SIG-M5 treated with dmso at 0.1 percent for 504 hours (cell line): ENCODE measurements around the gene CLEC5A.
A peak's percentile ranks its signal among the peaks of the same experiment; 100 is the strongest.
"Not testable (repeated sequence)": the region's sequence is repeated elsewhere in the genome, so short reads cannot be mapped to it uniquely, and the experiment has no call there.

Experiments used
- DNase-seq: peaks from one replicate; lab custom pipeline; 2025; ENCODE audit not compliant: unreplicated experiment; lab: John Stamatoyannopoulos, UW

Gene CLEC5A

DNA sequence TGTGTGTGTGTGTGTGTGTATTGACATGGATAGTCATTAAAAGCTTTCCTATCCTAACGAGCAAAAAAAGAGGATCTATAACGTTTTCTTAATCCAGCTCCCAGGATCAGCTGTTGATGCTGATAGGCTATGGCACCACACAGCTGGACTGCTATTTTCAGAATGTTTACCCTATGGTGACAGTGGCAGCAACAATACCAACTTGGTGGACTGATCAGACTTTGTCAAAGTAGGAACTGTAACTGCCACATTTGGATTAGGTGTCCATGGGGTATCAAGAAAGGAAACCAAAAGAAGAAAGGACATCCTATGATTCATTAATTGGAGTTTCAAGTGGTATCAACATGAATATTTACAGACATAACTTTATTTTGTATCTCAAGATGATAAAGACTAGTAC is 2.7 kb upstream of the CLEC5A start:
- peak; percentile 46 for DNase-seq

DNA sequence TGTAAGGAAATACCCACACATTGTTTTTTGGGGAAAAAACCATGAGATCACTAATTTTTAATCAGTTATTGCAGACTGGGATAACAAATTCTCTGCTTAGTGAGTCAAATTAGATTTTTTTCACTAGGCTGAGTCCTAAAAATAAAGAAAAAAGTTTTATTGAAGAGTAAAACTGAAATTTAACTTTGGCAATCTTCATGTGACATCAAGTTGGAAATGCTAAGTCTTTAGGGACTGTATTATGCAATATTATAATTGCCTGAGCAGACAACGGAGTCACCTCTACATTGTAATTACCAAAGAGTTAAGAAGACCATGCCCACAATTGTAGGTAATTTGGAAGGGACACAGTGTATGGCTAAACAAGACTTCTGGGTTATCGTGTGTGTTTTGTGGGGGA is 2.2 kb upstream of the CLEC5A start:
- peak; percentile 14 for DNase-seq

DNA sequence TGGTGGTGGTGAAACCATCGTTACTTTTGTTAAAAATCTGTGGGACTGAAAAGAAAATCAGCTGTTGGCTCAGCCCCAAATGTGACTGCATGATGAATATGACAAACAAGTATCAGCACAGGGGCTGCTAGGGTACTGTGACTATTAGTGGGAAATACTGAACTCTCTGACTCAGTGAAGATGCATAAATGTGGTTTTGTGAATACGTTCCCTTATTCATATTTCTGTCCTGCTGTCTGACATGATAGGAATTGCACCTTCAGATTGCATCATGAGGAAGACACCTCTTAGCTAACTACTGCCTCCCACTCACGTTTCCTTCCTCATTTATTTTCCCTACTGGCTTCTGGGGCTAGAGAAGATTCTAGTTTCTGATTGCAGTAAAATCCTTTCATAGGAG is 1.4 kb downstream of the CLEC5A start:
- DNase-seq = peak; percentile 94

DNA sequence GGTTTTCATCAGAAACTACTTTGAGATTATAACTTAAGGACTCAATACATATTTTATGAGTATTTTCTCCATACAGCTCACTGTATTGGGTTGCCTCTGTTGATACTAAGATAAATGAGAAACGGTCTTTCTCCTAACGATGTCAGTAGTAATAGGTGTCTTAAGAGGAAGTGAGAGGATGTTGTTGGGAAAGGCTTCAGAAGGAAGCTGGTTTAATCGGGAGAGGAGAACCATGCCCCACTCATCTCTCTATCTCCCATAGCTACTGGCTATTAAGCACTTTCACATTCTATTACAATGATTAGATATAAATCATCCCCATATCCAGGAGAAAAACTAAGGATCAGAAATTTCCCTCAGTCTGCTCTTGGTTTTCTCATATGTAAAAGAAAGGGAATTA is 2.0 kb downstream of the CLEC5A start:
- DNase-seq = peak; percentile 47

DNA sequence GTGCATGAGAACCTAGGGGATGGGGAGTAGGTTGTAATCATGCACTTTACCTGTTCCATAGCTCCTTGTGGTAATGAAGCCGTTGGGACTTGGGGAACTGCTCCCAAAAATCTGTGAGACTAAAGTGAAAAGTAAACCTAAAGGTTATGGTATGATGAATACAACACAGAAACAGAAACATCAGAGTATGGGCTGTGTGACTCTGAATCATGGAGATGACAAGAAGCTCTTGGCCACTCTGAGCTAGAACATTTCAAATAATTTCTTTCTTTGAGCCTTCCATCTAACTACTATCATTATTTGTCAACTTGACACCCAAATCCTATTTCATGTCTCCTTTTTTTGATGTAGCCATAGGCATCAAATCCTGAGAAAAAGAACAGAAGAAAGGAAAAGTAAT is 2.9 kb downstream of the CLEC5A start:
- DNase-seq = no peak

DNA sequence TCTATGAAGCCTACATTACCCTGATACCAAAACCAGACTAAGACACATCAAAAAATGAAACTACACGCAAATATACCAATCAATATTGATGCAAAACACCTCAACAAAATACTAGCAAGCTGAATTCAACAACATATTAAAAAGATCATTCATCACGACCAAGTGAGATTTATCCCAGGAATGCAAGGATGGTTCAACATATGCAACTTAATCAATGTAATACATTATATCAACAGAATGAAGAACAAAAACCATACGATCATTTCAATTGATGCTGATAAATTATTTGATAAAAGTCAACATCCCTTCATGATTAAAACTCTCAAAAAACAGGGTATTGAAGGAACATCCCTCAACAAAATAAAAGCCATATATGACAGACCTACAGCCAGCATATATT is 5.7 kb downstream of the CLEC5A start:
- DNase-seq = no peak

DNA sequence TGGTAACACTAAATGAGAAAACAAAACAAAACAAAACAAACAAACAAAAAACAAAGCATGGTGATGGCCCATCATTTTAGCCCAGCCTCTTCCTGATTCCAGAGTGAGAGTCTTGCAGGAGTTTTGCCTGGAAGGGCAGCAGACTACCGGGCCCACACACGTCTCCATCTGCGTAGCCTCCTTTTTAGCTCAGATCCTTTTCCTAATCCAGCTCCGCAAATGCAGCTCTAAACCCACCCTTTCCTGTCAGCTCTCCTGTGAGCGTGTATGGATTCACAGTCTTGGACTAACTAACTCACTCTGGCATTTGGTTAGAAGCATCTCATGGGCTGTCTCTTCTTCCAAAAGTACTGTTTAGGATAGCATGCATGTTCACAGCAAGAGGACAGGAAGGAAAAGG is 16.6 kb downstream of the CLEC5A start:
- DNase-seq = no peak

DNA sequence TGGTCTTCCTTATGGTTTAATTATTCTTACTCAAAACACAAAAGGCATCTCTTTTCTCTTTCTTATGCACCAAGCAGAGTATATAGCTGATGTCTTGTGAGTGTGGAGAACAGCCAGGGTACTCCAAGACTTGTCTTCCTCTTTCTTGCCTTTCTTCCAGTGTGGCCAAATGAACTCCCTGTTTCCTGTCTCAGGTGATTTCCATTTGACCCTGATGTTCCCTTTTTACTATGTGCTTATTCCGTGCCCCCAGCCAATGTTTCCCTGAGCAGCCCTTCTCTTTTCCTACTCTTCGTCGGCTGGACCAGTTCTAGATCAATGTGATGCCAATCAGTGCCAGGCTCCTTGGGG is 18.0 kb downstream of the CLEC5A start:
- no peak for DNase-seq

DNA sequence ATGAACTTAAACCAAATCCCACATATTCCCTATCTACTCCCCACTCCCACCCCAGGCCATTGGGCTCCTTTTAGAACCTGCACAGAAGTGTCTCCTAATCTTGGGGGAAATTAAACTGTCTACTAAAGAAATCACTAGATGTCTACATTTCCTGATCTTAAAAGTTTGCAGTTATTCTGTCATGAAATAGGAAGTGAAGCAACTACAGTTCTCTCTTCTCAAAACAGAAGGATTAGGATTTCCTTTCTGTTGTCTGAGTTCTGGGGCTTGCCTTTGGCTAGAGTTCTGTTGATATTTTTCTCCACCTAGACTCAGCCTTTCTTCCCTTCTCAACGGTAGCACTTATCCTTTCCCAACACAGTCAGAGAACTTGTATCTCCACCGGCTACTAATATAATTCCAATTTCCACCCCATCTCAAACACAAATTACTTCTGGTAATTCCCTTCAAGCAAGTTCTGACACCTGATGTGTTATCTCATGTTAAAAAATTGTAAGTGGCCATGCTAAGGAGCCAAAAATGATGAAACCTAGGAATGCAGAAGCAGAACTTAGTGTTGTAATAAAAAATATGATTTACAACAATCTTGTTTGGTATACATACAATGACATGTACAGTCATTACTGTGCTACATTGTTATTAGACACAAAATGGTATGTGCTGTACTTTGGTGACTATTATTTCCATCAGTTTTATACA is 18.5 kb downstream of the CLEC5A start:
- peak; percentile 50 for DNase-seq

DNA sequence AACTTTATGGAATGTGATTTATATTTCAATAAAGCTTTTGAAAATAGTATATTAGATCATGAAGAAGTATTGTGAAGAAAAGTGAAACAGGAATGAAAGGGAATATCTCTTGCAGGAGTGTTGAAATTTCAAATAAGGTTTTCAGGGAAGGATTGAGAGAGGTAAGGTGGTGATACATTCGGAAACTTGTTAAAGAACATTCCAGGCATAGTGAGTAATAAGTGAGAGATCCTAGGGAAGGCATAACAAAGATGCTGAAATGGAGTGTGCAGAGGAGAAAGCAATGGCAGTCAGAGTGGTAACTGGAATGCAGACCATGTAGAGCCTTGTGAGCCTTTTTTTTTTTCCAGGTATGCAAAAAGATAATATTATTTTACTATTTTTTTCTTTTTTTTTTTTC is 26.5 kb downstream of the CLEC5A start:
- no peak for DNase-seq

DNA sequence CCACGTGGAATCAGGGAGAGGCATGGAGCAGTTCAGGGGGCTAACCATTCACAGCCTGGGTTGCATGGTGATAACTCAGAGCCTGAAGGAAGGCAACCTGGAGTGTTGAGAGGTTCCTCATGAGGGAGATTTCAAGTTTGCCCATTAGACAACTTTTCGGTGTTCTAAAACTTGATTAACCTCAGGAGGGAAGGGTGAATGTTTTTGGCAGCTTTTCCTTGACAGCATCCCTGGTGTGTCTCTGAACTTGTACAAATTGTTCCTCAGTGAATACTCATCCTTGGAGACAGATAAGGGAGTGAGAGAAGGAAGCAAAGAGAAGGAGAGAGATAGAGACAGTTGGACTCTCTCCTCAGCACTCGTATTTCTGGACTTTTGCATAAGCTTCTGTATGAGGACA is 30.7 kb downstream of the CLEC5A start, which contains the start of gene OR9A4:
Gene OR9A4 (plus strand): TSS at position 301 of the 400 bp plus-strand sequence. CDS start 2,477 bp downstream, outside the sequence.
- DNase-seq = no peak

DNA sequence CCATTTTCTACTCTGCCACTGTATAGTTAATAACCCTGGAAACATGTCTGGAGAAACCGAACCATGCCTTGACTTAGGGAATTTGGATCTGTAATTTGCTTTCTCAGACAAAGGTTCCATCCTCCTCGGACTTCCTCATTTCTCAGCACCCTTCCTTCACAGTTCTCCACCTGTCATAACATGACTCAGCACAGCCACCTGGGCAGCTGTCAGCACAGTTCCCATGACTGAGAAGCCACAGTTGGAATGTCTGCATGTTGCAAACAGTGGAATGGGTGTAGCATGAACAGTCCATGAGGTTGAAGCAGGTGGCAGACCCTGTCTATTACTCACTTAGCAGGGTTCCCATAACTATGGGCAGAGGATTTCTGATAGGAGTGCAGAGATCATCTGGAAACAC is 31.2 kb downstream of the CLEC5A start:
- peak; percentile 4 for DNase-seq

DNA sequence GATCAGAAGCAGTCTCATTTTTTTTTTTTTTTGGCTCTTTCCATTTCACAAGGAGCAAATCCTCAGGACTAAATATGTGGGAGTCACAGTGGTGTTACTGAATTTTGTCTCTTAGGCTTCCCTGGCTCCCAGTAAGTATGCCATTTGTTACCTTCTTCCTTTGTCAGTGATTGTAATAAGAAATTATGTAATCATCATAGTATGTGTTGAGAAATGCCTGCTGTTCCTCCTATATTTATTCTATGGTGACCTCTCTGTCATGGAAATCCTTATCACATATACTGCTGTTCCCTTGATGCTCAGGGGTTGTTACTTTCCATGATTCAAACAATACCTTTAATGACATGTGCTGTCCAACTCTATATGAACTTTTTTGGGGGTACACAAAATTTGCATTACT is 35.4 kb downstream of the CLEC5A start:
- peak; percentile 39 for DNase-seq

DNA sequence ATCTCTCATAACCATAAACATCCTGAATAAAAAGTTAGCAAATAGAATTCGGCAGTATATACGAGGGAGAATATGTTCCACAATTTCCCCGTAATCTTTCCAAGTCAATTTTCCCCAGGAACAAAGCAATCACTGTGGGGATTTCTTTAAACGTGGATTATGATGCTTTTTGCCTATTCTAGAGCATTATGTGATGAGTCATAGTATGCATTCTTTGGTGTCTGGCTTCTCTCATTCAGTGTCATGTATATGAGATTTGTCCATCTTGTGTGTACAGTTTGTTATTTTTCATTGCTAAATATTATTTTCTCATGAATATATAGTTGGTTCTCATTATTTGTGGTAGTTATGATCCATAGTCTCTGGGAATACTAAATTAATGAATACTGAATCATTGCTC is 40.5 kb downstream of the CLEC5A start:
- DNase-seq = no peak

DNA sequence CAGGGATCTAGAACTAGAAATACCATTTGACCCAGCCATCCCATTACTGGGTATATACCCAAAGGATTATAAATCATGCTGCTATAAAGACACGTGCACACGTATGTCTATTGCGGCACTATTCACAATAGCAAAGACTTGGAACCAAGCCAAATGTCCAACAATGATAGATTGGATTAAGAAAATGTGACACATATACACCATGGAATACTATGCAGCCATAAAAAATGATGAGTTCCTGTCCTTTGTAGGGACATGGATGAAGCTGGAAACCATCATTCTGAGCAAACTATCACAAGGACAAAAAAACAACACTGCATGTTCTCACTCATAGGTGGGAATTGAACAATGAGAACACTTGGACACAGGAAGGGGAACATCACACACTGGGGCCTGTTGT is 47.4 kb downstream of the CLEC5A start:
- not testable (repeated sequence) for DNase-seq

DNA sequence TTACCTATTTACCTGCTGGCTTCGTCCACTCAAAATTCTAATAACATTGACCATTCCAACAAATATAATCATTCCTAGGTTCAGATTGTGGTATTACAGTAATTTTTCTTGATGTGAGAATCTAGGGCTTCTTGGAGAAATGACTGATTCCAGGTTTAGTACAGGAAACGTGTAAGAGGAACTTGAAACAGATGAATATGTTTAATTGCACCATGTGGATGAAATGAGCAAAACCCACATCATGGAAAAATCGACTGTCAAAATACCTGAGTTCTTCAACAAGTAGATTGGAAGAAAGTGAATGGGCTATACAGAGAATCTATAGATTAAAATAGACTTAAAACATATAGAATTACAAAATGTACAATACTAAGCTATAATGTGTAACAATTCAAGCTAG is 55.4 kb downstream of the CLEC5A start:
- no peak for DNase-seq

DNA sequence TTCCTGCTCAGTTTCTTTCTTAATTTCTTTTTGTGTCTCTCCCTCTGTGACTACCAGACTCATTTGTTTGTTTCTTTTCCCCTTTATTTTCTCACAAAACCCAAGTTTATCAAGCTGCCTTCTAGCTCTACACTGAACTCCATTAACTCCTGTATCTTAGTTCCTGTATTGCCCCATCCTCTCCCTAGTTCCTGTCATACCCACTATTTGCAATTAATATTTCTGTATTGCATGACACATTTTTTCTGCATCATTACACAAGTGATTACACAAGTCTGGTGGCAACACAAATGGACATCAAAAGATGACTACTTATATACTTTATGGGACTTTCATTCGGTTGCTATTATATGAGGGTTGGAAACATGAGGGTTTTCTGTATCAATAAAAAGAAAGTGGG is 57.5 kb downstream of the CLEC5A start:
- DNase-seq = peak; percentile 84

DNA sequence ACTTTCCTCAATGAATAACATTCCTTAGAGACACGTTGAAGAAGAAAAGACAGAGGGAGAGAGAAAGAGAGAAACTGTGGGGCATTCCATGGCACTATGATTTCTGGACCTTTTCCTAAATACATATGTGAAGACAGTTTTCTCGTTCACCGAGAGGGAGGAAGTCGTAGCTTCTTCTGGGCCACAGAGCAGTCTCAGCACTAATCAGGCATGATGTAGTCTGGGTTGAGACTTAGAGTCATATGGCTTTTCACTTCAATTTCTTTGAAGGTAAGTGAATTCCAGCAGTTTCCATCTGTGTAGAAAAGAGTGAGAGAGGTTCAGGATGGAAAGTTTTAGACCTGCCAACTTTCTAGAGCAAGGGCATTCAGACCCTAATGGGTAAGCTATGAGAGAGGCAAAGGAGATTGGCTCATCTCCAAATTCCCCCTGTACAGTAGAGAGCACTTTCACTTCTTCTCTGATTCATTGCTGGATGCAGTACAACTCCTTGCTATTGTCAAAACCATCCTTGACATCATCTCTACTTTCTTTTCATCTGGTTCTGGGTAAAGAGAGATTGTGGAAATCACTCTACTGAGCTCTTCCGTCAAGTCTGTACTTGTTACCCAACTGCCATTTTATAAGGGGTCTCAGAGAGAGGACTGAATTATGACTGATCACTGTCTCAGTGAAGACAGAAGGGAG is 62.1 kb downstream of the CLEC5A start:
- DNase-seq = peak; percentile 54

DNA sequence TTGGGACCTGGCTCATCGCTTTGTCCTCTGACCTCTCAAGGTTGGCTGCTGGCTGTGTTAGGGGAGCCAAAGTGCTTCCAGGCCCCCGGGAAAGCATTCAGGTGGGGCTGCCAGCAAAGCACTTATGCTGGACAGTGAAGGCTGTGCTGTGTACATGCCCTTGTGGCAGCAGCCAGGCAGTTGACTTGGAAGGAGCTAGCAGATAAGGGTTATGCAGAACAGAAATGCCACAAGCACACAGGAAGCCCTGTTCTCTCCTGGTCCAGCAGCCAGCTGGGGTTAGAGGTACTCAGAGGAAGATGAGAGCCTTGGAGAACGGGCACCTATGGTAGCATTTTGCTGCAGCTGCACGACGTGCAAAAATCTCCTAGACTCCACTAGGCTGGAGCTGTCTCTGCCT is 65.8 kb downstream of the CLEC5A start:
- DNase-seq = no peak

DNA sequence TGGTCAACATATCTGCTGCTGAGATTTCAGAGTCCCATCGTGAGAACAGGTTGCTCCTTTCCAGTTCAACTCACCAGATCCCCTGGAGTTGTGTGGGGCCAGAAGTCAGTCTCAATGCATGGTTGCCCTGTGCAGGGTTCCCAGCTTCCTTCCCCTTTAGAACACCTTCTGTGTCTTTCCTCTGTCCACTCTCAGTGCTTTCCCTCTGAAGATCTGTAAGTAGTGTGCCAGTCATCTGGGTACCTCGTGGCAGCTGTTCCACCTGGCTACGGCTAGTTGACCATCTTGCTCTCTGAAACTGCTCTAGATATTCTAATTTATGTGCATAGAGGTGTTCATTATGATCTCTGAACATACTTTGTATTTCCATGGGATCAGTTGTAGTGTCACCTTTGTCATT is 69.4 kb downstream of the CLEC5A start:
- DNase-seq = no peak
